Epithelial cell of esophagus (primary cell): ENCODE results near the gene SMOC1.

Experiments
- DNase-seq: peaks from one replicate; pipeline ENCODE4 v3.0.0; 2010; ENCODE audit warnings: low read depth
- H3K4me3 ChIP-seq: 2 replicates; pipeline ENCODE4 v1.5.1; 2011; ENCODE audit warnings: mild to moderate bottlenecking, low read length, control low read depth
- CTCF ChIP-seq: IDR thresholded peaks from 2 replicates; pipeline ENCODE4 v1.5.1; 2011; ENCODE audit warnings: low read depth, mild to moderate bottlenecking, low read length, control low read depth, inconsistent platforms; ENCODE audit not compliant: insufficient read depth; ENCODE audit errors: missing control alignments

SMOC1 gene

GRCh38 chr14:69879175-69880043, at the start of gene SMOC1:
Gene SMOC1, plus strand, starts transcription at chr14:69879416. Its CDS starts 263 bp downstream, at chr14:69879679.
- TF ChIP-seq CTCF: no peak
- H3K4me3 ChIP-seq: peak within 1 kb of the TSS; percentile 59
- peak; percentile 85 for DNase-seq

GRCh38 chr14:69838881-69839416, 40.3 kb upstream of the SMOC1 start:
- no peak for DNase-seq
- H3K4me3 ChIP-seq: no peak overlapping the region
- no peak for TF ChIP-seq CTCF

- H3K4me3 ChIP-seq: no peak overlapping the region
- no peak for TF ChIP-seq CTCF
- DNase-seq: no peak
Measured at GRCh38 chr14:69839661-69840060, 39.6 kb upstream of the SMOC1 start.

GRCh38 chr14:69841656-69842055, 37.6 kb upstream of the SMOC1 start:
- no peak overlapping the region for H3K4me3 ChIP-seq
- TF ChIP-seq CTCF: no peak
- DNase-seq: no peak

GRCh38 chr14:69842686-69843420, 36.4 kb upstream of the SMOC1 start:
- TF ChIP-seq CTCF: no peak
- DNase-seq: no peak

GRCh38 chr14:69844171-69844570, 35.0 kb upstream of the SMOC1 start:
- TF ChIP-seq CTCF: no peak
- no peak overlapping the region for H3K4me3 ChIP-seq
- no peak for DNase-seq

More at GRCh38 chr14:69842686-69843420, 36.4 kb upstream of the SMOC1 start:
- H3K4me3 ChIP-seq: no peak overlapping the region
